Effector memory CD4-positive, alpha-beta T cell (primary cell): ENCODE data around the gene CFAP20DC.
"Not testable (repeated sequence)": the region's sequence is repeated elsewhere in the genome, so short reads cannot be mapped to it uniquely, and the experiment has no call there.

Experiments used
- DNase-seq, 3 donors: peaks; one replicate each; pipeline ENCODE4 v3.0.0-alpha.2; 2020
- H3K27ac ChIP-seq: 2 replicates; pipeline ENCODE4 v1.7.0; 2013; ENCODE audit warnings: mild to moderate bottlenecking, low read length, moderate library complexity; ENCODE audit not compliant: insufficient read depth, poor library complexity, severe bottlenecking
- H3K27me3 ChIP-seq: replicated peaks from 2 replicates; pipeline ENCODE4 v1.7.0; 2013; ENCODE audit warnings: mild to moderate bottlenecking, low read length; ENCODE audit not compliant: insufficient read depth, control insufficient read depth, poor library complexity, severe bottlenecking
- H3K36me3 ChIP-seq: 2 replicates; pipeline ENCODE4 v1.7.0; 2013; ENCODE audit warnings: mild to moderate bottlenecking, low read length, moderate library complexity; ENCODE audit not compliant: control insufficient read depth, insufficient read depth
- H3K4me1 ChIP-seq: 2 replicates; pipeline ENCODE4 v1.7.0; 2013; ENCODE audit warnings: low read length, mild to moderate bottlenecking; ENCODE audit not compliant: control insufficient read depth, insufficient read depth, poor library complexity, severe bottlenecking
- H3K4me3 ChIP-seq: 2 replicates; pipeline ENCODE4 v1.7.0; 2013; ENCODE audit warnings: low read length, low read depth, mild to moderate bottlenecking; ENCODE audit not compliant: insufficient read depth, poor library complexity, severe bottlenecking
- H3K9me3 ChIP-seq: 2 replicates; pipeline ENCODE4 v1.7.0; 2013; ENCODE audit warnings: mild to moderate bottlenecking, low read length, moderate library complexity; ENCODE audit not compliant: control insufficient read depth

CFAP20DC gene

DNA sequence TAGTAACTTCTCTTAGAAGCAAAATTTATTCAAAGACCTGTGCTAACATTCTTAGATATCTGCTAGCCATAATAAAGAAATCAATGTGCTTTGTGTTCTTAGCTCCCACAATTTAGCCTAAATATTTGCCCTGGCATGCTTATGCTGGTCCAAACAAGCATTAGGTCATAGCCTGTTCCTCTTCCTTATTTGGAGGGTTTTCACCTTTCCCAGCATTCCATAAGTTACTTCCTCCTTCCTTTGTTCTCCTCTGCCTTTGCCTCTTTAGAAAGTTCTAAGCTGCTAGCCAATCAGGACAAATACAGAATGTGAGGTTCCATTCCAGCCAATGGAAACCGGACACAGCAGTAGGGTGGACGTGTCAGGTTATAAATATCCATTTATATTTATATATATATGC is 345.5 kb downstream of the CFAP20DC start:
- H3K9me3 ChIP-seq, DNase-seq, H3K4me1 ChIP-seq, H3K27ac ChIP-seq, H3K4me3 ChIP-seq, H3K36me3 ChIP-seq, H3K27me3 ChIP-seq: not testable (repeated sequence)

DNA sequence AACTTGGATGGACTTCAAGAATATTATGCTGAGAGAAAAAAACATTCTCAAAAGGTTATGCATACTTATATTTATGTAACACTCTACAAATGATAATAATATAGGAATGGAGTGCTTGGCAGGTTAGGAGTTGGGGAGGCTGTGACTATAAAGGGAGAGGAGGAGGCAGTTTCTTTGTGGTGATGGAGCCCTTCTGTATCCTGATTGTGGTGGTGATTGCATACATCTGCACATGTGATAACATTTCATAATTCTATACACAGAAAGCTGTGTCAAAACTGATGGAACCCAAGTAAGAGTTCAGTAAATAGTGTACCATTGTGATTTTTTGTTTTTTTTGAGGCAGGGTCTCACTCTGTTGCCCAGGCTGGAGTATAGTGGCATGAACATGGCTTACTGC is 351.6 kb downstream of the CFAP20DC start:
- Histone ChIP-seq H3K27ac (no peak overlapping the region), H3K9me3 (no peaks in the 10 kb centered on the region), H3K4me1 (no peaks in the 10 kb centered on the region), H3K27me3 (no peaks in the 10 kb centered on the region), H3K4me3 (no peak overlapping the region), H3K36me3 (no peaks in the 10 kb centered on the region)
- no peak for DNase-seq

DNA sequence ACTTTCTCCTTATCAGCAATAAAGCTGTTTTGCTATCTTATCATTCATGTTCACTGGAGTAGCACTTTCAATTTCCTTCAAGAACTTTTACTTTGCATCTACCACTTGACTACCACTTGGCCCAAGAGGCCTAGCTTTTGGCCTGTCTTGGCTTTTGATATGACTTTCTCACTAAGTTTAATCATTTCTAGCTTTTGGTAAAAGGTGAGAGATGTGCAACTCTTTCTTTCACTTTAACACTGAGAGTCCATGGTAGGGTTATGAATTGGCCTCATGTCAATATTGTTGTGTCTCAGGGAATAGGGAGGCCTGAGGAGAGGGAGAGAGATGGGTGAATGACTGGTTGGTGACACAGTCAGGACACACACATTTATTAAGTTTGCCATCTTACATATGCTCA is 352.3 kb downstream of the CFAP20DC start:
- Histone ChIP-seq H3K27me3 (no peaks in the 10 kb centered on the region), H3K4me3 (no peak overlapping the region), H3K4me1 (no peaks in the 10 kb centered on the region), H3K9me3 (no peaks in the 10 kb centered on the region), H3K36me3 (no peaks in the 10 kb centered on the region), H3K27ac (no peak overlapping the region)
- DNase-seq, result no peak

DNA sequence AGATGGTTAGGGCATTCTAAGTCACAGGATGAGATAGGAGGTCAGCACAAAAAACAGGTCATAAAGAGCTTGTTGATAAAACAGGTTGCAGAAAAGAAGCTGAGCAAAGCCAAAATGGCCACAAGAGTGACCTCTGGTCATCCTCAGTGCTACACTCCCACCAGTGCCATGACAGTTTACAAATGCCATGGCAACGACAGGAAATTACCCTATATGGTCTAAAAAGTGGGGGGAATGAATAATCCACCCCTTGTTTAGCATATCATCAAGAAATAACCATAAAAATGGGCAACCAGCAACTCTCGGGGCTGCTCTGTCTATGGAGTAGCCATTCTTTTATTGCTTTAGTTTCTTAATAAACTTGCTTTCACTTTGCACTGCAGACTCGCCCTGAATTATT is 353.0 kb downstream of the CFAP20DC start:
- H3K27me3 ChIP-seq, H3K4me1 ChIP-seq, H3K36me3 ChIP-seq, DNase-seq, H3K4me3 ChIP-seq, H3K27ac ChIP-seq, H3K9me3 ChIP-seq: not testable (repeated sequence)

DNA sequence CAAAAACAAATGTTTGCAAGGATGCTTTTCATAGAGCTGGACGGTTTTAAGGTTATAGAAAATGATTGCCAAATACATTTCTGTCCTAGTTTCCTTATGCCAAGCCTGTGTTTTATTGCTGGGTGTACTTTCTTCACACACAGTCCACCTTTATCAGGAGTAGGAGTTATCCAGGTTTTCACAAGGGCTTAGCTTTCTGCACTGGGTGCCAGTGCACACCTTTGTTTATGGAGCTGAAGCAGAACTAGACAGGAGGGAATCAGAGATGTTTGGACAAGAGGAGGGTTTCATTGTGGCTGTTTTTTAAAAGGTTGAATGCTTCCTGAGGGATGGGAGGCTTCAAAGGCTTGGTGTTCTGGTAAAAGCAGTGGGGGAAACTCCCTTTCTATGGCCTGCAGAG is 353.7 kb downstream of the CFAP20DC start:
- H3K9me3 ChIP-seq, result peaks cover 1% of the 10 kb centered on the region
- H3K4me1 ChIP-seq, result no peaks in the 10 kb centered on the region
- DNase-seq, result no peak
- H3K36me3 ChIP-seq, result no peaks in the 10 kb centered on the region
- no peak overlapping the region for H3K27ac ChIP-seq
- no peaks in the 10 kb centered on the region for H3K27me3 ChIP-seq
- H3K4me3 ChIP-seq, result no peak overlapping the region

DNA sequence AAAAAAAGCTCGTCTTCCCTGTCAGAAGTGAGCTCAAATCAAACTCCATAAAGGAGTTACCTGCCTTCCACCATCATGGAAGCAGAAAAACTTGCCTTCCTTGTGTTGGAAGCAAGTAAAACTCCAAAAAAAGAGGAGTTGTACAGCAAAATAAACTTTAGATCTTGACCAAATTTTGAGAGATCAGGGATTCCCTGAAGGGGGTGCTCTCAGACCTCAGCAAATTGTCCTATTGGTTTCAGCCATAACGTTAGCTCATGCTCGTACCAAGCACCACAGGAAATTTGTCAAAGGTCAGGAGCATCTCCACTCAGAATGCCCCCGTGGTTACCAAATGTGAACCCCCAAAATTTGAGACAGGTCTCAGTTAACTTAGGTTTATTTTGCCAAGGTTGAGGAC is 354.5 kb downstream of the CFAP20DC start:
- not testable (repeated sequence) for H3K4me3 ChIP-seq

DNA sequence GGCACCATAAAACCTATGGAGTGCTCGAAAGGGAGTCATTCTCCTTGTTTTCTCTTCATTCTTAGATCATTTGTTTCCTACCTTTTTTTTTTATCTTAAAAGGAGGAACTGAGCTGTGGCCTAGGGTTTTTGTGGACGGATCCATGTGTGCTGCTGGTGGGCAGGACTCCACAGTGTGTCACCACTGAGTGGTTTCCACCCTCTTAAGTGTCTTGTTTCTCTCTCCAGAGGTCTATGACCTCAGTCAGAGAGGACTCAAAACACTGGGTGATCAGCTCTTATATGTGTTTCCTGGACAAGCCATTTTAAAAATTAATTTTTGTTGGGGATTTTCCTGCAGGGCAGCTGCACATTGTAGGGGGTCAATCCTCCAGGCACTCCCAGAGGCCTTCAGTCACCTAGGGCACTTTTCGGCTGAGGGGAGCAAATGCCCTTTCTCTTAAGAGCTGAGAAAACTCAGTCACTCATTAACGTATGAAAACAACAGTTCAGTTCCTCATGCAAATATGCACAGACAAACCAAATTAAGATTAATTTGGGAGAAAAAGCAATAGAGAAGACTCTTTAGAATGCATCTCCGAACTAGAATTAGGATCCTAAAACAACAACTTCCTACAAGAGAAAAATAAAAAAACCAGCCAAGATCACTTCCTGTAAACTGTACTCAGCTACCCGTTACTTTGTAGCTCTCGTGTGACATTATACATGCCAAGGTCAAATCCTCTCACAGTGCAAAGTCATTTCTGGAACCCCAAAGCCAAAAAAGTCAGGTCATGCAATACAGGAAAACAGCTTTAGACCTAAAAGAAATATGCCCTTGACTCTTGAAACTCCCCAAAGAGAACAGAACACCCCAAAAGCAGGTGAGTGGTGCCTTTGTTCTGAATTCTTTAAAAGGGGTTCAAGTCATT is 355.6 kb downstream of the CFAP20DC start:
- no peak for DNase-seq

More for the DNA sequence above, 354.5 kb downstream of the CFAP20DC start:
- H3K27me3 ChIP-seq, H3K36me3 ChIP-seq, DNase-seq, H3K4me1 ChIP-seq, H3K27ac ChIP-seq, H3K9me3 ChIP-seq: not testable (repeated sequence)

DNA sequence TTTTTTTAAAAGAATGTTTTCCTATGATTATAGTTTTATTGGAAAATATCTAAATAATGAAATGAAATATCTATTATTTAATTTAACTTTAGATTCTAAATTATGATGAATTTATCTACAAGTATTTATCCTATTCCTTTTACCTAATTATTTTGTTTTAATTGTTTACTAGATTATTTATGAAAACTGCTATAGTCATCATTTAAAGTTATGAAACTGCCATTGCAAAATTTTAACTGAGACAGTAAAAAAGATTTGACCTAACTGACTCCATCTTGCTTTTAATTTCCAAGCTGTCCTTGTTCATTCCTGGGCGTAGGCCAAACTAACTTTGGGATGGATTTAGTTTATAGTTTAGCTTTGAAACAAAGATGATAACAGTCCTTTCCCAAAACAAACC is 357.3 kb downstream of the CFAP20DC start:
- no peak overlapping the region for H3K27ac ChIP-seq
- peaks cover 4% of the 10 kb centered on the region for H3K9me3 ChIP-seq
- no peak for DNase-seq
- H3K4me1 ChIP-seq, result no peaks in the 10 kb centered on the region
- no peaks in the 10 kb centered on the region for H3K27me3 ChIP-seq
- H3K4me3 ChIP-seq, result no peak overlapping the region
- no peaks in the 10 kb centered on the region for H3K36me3 ChIP-seq

More for the DNA sequence above, 355.6 kb downstream of the CFAP20DC start:
- Histone ChIP-seq H3K4me3 (no peak overlapping the region), H3K36me3 (no peaks in the 10 kb centered on the region), H3K27ac (no peak overlapping the region), H3K9me3 (peaks cover 4% of the 10 kb centered on the region), H3K27me3 (no peaks in the 10 kb centered on the region), H3K4me1 (no peaks in the 10 kb centered on the region)
